Lower lobe of right lung (tissue), 2 donors: ENCODE measurements around the gene GNRHR. TPM values are rescaled to one million over a fixed set of nuclear protein-coding genes. Genes with fewer than 3 reads are reported as not detected.

Experiments used
- ATAC-seq, 2 donors: fragments of 200-7000 bp; cut with Tn5 transposase; one replicate each; pipeline ENCODE4 v1.9.1; 2020 to 2022; ENCODE audit warnings: mild to moderate bottlenecking in 2 of 2, moderate library complexity in 2 of 2
- DNase-seq: peaks from one replicate; pipeline ENCODE4 v3.0.0-alpha.2; 2020
- H3K27ac ChIP-seq: fragments of 200-600 bp; one replicate; pipeline ENCODE4 v1.8.0; 2022
- H3K27me3 ChIP-seq: fragments of 200-600 bp; one replicate; pipeline ENCODE4 v1.8.0; 2022; ENCODE audit warnings: low read depth
- H3K36me3 ChIP-seq: fragments of 200-600 bp; one replicate; pipeline ENCODE4 v1.8.0; 2022; ENCODE audit warnings: mild to moderate bottlenecking
- H3K4me1 ChIP-seq: fragments of 200-600 bp; one replicate; pipeline ENCODE4 v1.8.0; 2022
- H3K4me3 ChIP-seq: fragments of 200-600 bp; one replicate; pipeline ENCODE4 v1.8.0; 2022; ENCODE audit warnings: mild to moderate bottlenecking
- H3K9me3 ChIP-seq: fragments of 200-600 bp; one replicate; pipeline ENCODE4 v1.8.0; 2022
- CTCF ChIP-seq: fragments of 200-600 bp; IDR thresholded peaks from one replicate; pipeline ENCODE4 v1.8.0; 2022; ENCODE audit warnings: antibody characterized with exemption, mild to moderate bottlenecking
- intact Hi-C: fragments of 100-400 bp; cut with DNase I; formaldehyde crosslinking; loops from one replicate; pipeline ENCODE4 v1.11.0; 2022
- total RNA-seq: library from RNA; stranded (reverse); fragmentation: NEBNext Ultra II Directional; extraction: Animal tissue kit (Norgen Biotek cat#: 25700); gene quantifications from one replicate; pipeline ENCODE4 v1.2.1, GENCODE V29; 2021
- donor health status: DM: no; HTN: yes; CAD: no; lungs with severe emphysema.

Gene GNRHR
- total RNA-seq, 1 donor from 2014 or later: not detected

GRCh38 chr4:67704843-67705242 is 49.3 kb downstream of the GNRHR start:
- intact Hi-C loops: no loop called here
- Histone ChIP-seq H3K27me3 (no peaks in the 10 kb centered on the region), H3K4me1 (peaks cover 6% of the 10 kb centered on the region), H3K4me3 (no peak overlapping the region), H3K36me3 (no peaks in the 10 kb centered on the region), H3K27ac (no peak overlapping the region), H3K9me3 (no peaks in the 10 kb centered on the region)
- ATAC-seq (no peak), DNase-seq (no peak)
- no peak for TF ChIP-seq CTCF

DNA sequence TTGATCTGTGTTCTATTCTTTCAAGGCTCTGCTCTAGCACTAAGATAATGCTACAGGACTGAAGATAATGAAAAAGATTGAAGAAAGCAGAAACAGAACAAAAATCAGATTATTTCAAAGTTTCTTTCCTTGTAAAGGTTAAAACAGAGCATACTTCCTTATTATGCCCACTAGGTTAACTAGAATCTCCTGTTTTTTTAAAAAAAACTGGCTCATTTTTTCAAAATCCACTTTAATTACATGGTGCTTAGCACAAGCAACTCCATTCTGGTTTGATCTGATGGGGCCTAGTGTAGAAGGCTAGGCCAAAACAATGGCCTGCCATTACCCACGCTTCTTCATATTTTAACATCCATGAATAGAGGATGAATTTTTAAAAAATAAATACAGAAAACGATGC is 52.0 kb downstream of the GNRHR start:
- H3K4me1 ChIP-seq: peaks cover 14% of the 10 kb centered on the region
- no peak for TF ChIP-seq CTCF
- DNase-seq: no peak
- H3K9me3 ChIP-seq: no peaks in the 10 kb centered on the region
- no peaks in the 10 kb centered on the region for H3K27me3 ChIP-seq
- no peak for ATAC-seq
- no peaks in the 10 kb centered on the region for H3K36me3 ChIP-seq
- no peak overlapping the region for H3K27ac ChIP-seq
- intact Hi-C loops: no loop called here
- peak overlapping the region; percentile 87 for H3K4me3 ChIP-seq

- Histone ChIP-seq H3K36me3 (no peaks in the 10 kb centered on the region), H3K4me3 (peak overlapping the region; percentile 87), H3K9me3 (no peaks in the 10 kb centered on the region), H3K4me1 (peaks cover 14% of the 10 kb centered on the region), H3K27ac (peak overlapping the region; percentile 93), H3K27me3 (no peaks in the 10 kb centered on the region)
- no peak for TF ChIP-seq CTCF
- DNase-seq (no peak), ATAC-seq (peak in 1 of 2 donors; percentile 14)
- intact Hi-C loops: no loop called here
Measured at GRCh38 chr4:67701517-67701850, 52.7 kb downstream of the GNRHR start.

DNA sequence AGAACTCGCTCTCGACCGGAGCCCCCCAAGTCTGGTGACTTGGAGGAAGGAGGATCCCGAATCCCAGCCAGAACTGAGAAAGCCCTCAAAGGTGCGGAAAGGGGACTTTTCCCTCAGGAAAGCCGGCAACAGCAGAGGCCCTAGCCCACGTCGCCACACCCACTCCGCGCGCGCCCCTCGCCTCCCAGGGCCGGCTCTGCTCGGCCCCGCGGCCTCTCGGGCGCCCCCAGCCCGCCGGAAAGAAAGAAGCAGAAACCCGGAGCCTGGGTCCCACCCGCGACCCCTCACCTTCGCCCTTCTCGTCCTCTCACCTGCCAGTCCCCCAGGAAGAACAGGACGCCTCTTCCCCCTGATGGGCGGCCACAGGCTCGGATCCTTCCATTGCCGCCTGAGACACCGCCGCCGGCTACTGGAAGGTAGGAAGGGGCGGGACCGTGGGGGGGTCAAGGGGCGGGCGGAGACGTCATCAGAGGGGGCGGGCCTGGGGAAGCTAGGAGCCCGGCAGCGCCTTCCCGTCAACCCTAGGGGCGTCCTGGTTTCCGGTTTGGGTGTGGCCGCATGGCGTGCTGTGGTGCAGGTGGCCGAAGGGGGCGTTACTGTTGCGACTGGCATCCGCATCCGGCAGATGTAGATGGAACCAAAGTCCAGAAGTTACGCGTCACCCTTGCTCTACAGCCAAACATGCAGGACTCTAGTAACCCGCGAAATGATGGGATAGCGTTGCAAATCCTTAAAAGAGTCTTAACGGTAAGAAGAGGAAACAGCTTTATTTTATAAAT is 53.3 kb downstream of the GNRHR start, which contains the start of gene UBA6:
Gene UBA6, minus strand, starts transcription at position 418 of the 779 bp plus-strand sequence. Its CDS starts 36 bp downstream, at position 382.
- H3K27me3 ChIP-seq: no peaks in the 10 kb centered on the region
- intact Hi-C loops: no loop called here
- H3K9me3 ChIP-seq: no peaks in the 10 kb centered on the region
- TF ChIP-seq CTCF: peak; percentile 52
- H3K4me3 ChIP-seq: peak within 1 kb of the TSS; percentile 87
- H3K36me3 ChIP-seq: no peaks in the 10 kb centered on the region
- DNase-seq (peak; percentile 98), ATAC-seq (peak; percentile 99 to 100)
- H3K27ac ChIP-seq: peak within 1 kb of the TSS; percentile 93
- peaks cover 14% of the 10 kb centered on the region for H3K4me1 ChIP-seq

DNA sequence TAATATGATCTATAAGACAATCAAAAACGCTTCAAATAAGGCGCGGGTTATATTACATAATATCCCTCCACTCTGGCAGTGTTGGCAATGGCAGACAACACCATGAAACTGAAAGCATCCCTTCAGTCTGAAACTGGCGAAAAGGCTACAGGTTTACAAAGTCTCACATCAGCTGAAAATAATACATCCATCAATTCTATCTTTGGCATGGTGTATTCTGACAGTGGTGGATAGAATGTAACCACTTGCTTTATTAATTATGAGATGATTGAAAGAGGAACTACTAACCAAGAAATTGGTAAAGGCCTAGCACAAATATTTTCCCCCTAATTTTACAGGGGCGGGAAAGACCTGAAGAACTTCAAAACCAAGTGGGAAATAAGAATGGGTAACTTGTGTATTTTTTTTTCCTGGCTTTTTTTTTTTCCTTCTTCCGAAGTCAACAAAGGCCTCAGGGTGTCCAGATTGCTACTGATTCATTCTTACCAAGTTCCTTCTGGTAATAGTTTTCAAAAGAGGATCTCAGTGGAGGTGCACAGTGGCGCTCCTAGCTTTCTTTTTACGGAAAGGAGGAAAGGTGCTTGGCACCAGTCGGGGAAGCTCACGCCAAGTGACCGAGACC is 54.0 kb downstream of the GNRHR start:
- peak overlapping the region; percentile 93 for H3K27ac ChIP-seq
- peak overlapping the region; percentile 87 for H3K4me3 ChIP-seq
- H3K9me3 ChIP-seq: no peaks in the 10 kb centered on the region
- peak; percentile 24 to 38 for ATAC-seq
- peaks cover 14% of the 10 kb centered on the region for H3K4me1 ChIP-seq
- intact Hi-C loops: no loop called here
- TF ChIP-seq CTCF: no peak
- no peak for DNase-seq
- H3K27me3 ChIP-seq: no peaks in the 10 kb centered on the region
- no peaks in the 10 kb centered on the region for H3K36me3 ChIP-seq
